HG03457 (cell line): ENCODE data around the gene GABRA5.
"Not testable (repeated sequence)": the region's sequence is repeated elsewhere in the genome, so short reads cannot be mapped to it uniquely, and the experiment has no call there.

Source experiments
- ATAC-seq: cut with Tn5 transposase; IDR thresholded peaks from one replicate; pipeline ENCODE4 v1.9.1; 2021; ENCODE audit warnings: moderate number of reproducible peaks; ENCODE audit not compliant: unreplicated experiment

GABRA5 gene

GRCh38 chr15:26875476-26875850 is 8.6 kb downstream of the GABRA5 start:
- no peak for ATAC-seq

- no peak for ATAC-seq
These were observed 11.0 kb downstream of the GABRA5 start for GRCh38 chr15:26877831-26878230.

GRCh38 chr15:26879706-26880105 is 12.8 kb downstream of the GABRA5 start:
- no peak for ATAC-seq

GRCh38 chr15:26882112-26882511 is 15.2 kb downstream of the GABRA5 start:
- no peak for ATAC-seq

- ATAC-seq = no peak
These were observed 15.9 kb downstream of the GABRA5 start for GRCh38 chr15:26882616-26883365.

GRCh38 chr15:26883466-26883865 is 16.6 kb downstream of the GABRA5 start:
- no peak for ATAC-seq

GRCh38 chr15:26886566-26886965 is 19.7 kb downstream of the GABRA5 start:
- no peak for ATAC-seq

GRCh38 chr15:26887926-26888666 is 21.2 kb downstream of the GABRA5 start:
- no peak for ATAC-seq

GRCh38 chr15:26888761-26889160 is 21.9 kb downstream of the GABRA5 start:
- no peak for ATAC-seq

- ATAC-seq = no peak
These were observed 22.5 kb downstream of the GABRA5 start for GRCh38 chr15:26889298-26889898.

- ATAC-seq = no peak
These were observed 23.6 kb downstream of the GABRA5 start for GRCh38 chr15:26890451-26890850.

GRCh38 chr15:26890988-26891387 is 24.1 kb downstream of the GABRA5 start:
- ATAC-seq = no peak

- no peak for ATAC-seq
These were observed 24.8 kb downstream of the GABRA5 start for GRCh38 chr15:26891448-26892181.

GRCh38 chr15:26892182-26892518 is 25.3 kb downstream of the GABRA5 start:
- ATAC-seq = no peak

GRCh38 chr15:26892678-26893077 is 25.8 kb downstream of the GABRA5 start:
- no peak for ATAC-seq

- no peak for ATAC-seq
These were observed 26.6 kb downstream of the GABRA5 start for GRCh38 chr15:26893351-26894065.

- no peak for ATAC-seq
These were observed 27.3 kb downstream of the GABRA5 start for GRCh38 chr15:26894181-26894580.

- ATAC-seq = not testable (repeated sequence)
These were observed 28.5 kb downstream of the GABRA5 start for GRCh38 chr15:26895346-26895745.

- no peak for ATAC-seq
These were observed 32.8 kb downstream of the GABRA5 start for GRCh38 chr15:26899658-26900057.

- ATAC-seq = no peak
These were observed 34.2 kb downstream of the GABRA5 start for GRCh38 chr15:26901041-26901440.

GRCh38 chr15:26910715-26911114 is 43.9 kb downstream of the GABRA5 start:
- ATAC-seq = no peak
